SH-SY5Y (cell line): ENCODE data around the gene AIFM3.

Experiments used
- GATA2 ChIP-seq: IDR thresholded peaks from 2 replicates; pipeline ENCODE4 v1.6.1; 2011; ENCODE audit warnings: mild to moderate bottlenecking, low read depth, low read length
- GATA3 ChIP-seq: IDR thresholded peaks from 2 replicates; pipeline ENCODE4 v1.6.1; 2011; ENCODE audit warnings: low read depth, mild to moderate bottlenecking, low read length, moderate library complexity

GRCh38 chr22:20946080-20946986 is 20.7 kb upstream of the AIFM3 start:
- no peak for TF ChIP-seq GATA2
- TF ChIP-seq GATA3, result no peak
